ENCODE measurements around the gene ALDH1A3. TPM values are rescaled to one million over a fixed set of nuclear protein-coding genes. Genes with fewer than 3 reads are reported as not detected.

The ALDH1A3 gene
- total RNA-seq, 4 donors from 2014 or later, result 6.8 to 12.4 (median 7.7) TPM

GRCh38 chr15:100932676-100933348 lies 53.2 kb downstream of the ALDH1A3 start:
- Histone ChIP-seq H3K9me3 (no peaks in the 10 kb centered on the region), H3K27me3 (no peaks in the 10 kb centered on the region), H3K4me3 (no peak overlapping the region), H3K4me1 (peaks cover 21% of the 10 kb centered on the region), H3K27ac (no peak overlapping the region), H3K36me3 (peaks cover 4% of the 10 kb centered on the region)
- TF ChIP-seq POLR2A (IDR thresholded peaks at IDR 0.05), result no peak
- TF ChIP-seq EP300 (IDR thresholded peaks at IDR 0.05), result no peak
- TF ChIP-seq CTCF (IDR thresholded peaks at IDR 0.05), result no peak
- no peak for TF ChIP-seq POLR2AphosphoS5 (IDR thresholded peaks at IDR 0.05)
- WGBS, result 86% methylated on average over 7 of the region's 7 CpGs
- no peak for DNase-seq (ENCODE audit: low spot score in 2 of 2)

GRCh38 chr15:100934166-100934565 lies 54.5 kb downstream of the ALDH1A3 start:
- no peak overlapping the region for H3K27ac ChIP-seq
- H3K27me3 ChIP-seq, result no peaks in the 10 kb centered on the region
- H3K9me3 ChIP-seq, result no peaks in the 10 kb centered on the region
- TF ChIP-seq CTCF (IDR thresholded peaks at IDR 0.05) (no peak), EP300 (IDR thresholded peaks at IDR 0.05) (no peak)
- no peaks in the 10 kb centered on the region for H3K36me3 ChIP-seq
- no peak for DNase-seq (ENCODE audit: low spot score in 2 of 2)
- H3K4me1 ChIP-seq, result peaks cover 10% of the 10 kb centered on the region
- H3K4me3 ChIP-seq, result no peak overlapping the region

- H3K4me3 ChIP-seq, result no peak overlapping the region
- no peak for TF ChIP-seq POLR2A (IDR thresholded peaks at IDR 0.05)
- no peak for TF ChIP-seq EP300 (IDR thresholded peaks at IDR 0.05)
- no peak for TF ChIP-seq CTCF (IDR thresholded peaks at IDR 0.05)
- TF ChIP-seq POLR2AphosphoS5 (IDR thresholded peaks at IDR 0.05), result no peak
- no peak overlapping the region for H3K27ac ChIP-seq
- H3K36me3 ChIP-seq, result no peaks in the 10 kb centered on the region
- H3K9me3 ChIP-seq, result no peaks in the 10 kb centered on the region
- peaks cover 5% of the 10 kb centered on the region for H3K4me1 ChIP-seq
- DNase-seq (ENCODE audit: low spot score in 2 of 2), result no peak
- no peaks in the 10 kb centered on the region for H3K27me3 ChIP-seq
Measured at GRCh38 chr15:100934726-100935125, 55.1 kb downstream of the ALDH1A3 start.

GRCh38 chr15:100937171-100937570 lies 57.5 kb downstream of the ALDH1A3 start:
- WGBS, result 91% methylated on average over 4 of the region's 4 CpGs
- H3K4me3 ChIP-seq, result no peak overlapping the region
- H3K36me3 ChIP-seq, result no peaks in the 10 kb centered on the region
- no peaks in the 10 kb centered on the region for H3K27me3 ChIP-seq
- no peak for TF ChIP-seq POLR2AphosphoS5 (IDR thresholded peaks at IDR 0.05)
- no peak for TF ChIP-seq POLR2A (IDR thresholded peaks at IDR 0.05)
- TF ChIP-seq EP300 (IDR thresholded peaks at IDR 0.05), result no peak
- TF ChIP-seq CTCF (IDR thresholded peaks at IDR 0.05), result no peak
- H3K9me3 ChIP-seq, result no peaks in the 10 kb centered on the region
- H3K27ac ChIP-seq, result no peak overlapping the region
- H3K4me1 ChIP-seq, result no peaks in the 10 kb centered on the region
- no peak for DNase-seq (ENCODE audit: low spot score in 2 of 2)

- no peak overlapping the region for H3K4me3 ChIP-seq
- no peaks in the 10 kb centered on the region for H3K27me3 ChIP-seq
- DNase-seq (ENCODE audit: low spot score in 2 of 2), result no peak
- 92% methylated on average over 4 of the region's 4 CpGs for WGBS
- H3K4me1 ChIP-seq, result peaks cover 19% of the 10 kb centered on the region
- H3K9me3 ChIP-seq, result no peaks in the 10 kb centered on the region
- H3K27ac ChIP-seq, result no peak overlapping the region
- TF ChIP-seq POLR2AphosphoS5 (IDR thresholded peaks at IDR 0.05), result no peak
- no peaks in the 10 kb centered on the region for H3K36me3 ChIP-seq
Measured at GRCh38 chr15:100939791-100940190, 60.2 kb downstream of the ALDH1A3 start.

All from suprapubic skin (tissue), 4 donors.